ENCODE results near the gene CTAGE15.
"Not testable (repeated sequence)": the region's sequence is repeated elsewhere in the genome, so short reads cannot be mapped to it uniquely, and the experiment has no call there.

The CTAGE15 gene

GRCh38 chr7:143622130-143622529 is 50.5 kb downstream of the CTAGE15 start:
- DNase-seq (ENCODE audit: low read depth in 2 of 2) = not testable (repeated sequence)
